CD4-positive, alpha-beta memory T cell (primary cell): Measurements from ENCODE around the gene KLF3. TPM values are rescaled to one million over a fixed set of nuclear protein-coding genes. Genes with fewer than 3 reads are reported as not detected.

Source experiments
- polyA plus RNA-seq, 2 donors: library from polyadenylated mRNA; unstranded; fragments of 300-500 nt; fragmentation: Illumina TruSeq; gene quantifications; one replicate each; pipeline ENCODE4 v1.2.3, GENCODE V29; 2021
- total RNA-seq, 2 experiments: library from RNA; stranded (reverse); gene quantifications; one replicate each; pipeline ENCODE4 v1.2.3, GENCODE V29; 2021

The KLF3 gene
- total and polyA plus RNA-seq, 4 experiments from 2014 or later = 72.4 to 122 (median 101) TPM

Other genes starting within 250 kb of the KLF3 start
- gene TLR10, start 118.8 kb downstream of the KLF3 start, total RNA-seq = under 1 TPM; 0.20 to 0.28 TPM
- gene TLR10, start 118.8 kb downstream of the KLF3 start, polyA plus RNA-seq = 1 to 10 TPM in 1 of 2 donors, not detected in 1; 1.1 TPM
- 10 to 100 TPM; 20.6 to 24.3 TPM for gene TLR1, start 140.6 kb downstream of the KLF3 start, total RNA-seq
- gene TLR1, start 140.6 kb downstream of the KLF3 start, polyA plus RNA-seq = 10 to 100 TPM; 16.2 to 19.2 TPM
- gene TLR6, start 192.6 kb downstream of the KLF3 start, total RNA-seq = 1 to 10 TPM; 7.3 to 7.7 TPM
- gene TLR6, start 192.6 kb downstream of the KLF3 start, polyA plus RNA-seq = under 1 TPM; 0.03 to 0.89 TPM
- under 1 TPM; 0.09 to 0.44 TPM for gene FAM114A1, start 203.6 kb downstream of the KLF3 start, total RNA-seq
- gene FAM114A1, start 203.6 kb downstream of the KLF3 start, polyA plus RNA-seq = under 1 TPM in 1 of 2 donors, not detected in 1; 0.64 TPM